Loucy (cell line): ENCODE measurements around the gene PINK1.

ENCODE experiments used
- CTCF ChIP-seq: fragments of 200-600 bp; sonication (generic); conservative IDR thresholded peaks from 2 replicates; pipeline ENCODE4 v1.5.1; 2014; ENCODE audit warnings: mild to moderate bottlenecking, antibody characterized with exemption, low read length
- EZH2phosphoT487 ChIP-seq: fragments of 200-600 bp; IDR thresholded peaks from 2 replicates; pipeline ENCODE4 v1.6.1; 2018; ENCODE audit warnings: antibody characterized with exemption, mild to moderate bottlenecking, moderate library complexity, borderline replicate concordance

- TF ChIP-seq CTCF = 0 out of 2 replicates have a peak, but pooled peaks have one; percentile 15
- no peak for TF ChIP-seq EZH2phosphoT487
Observed at GRCh38 chr1:20654104-20654690, 20.9 kb downstream of the PINK1 start.
